Measurements from ENCODE around the gene VLDLR. TPM values are rescaled to one million over a fixed set of nuclear protein-coding genes. Genes with fewer than 3 reads are reported as not detected.

VLDLR gene
- total RNA-seq, 2 donors from 2014 or later: 29.5 to 38.7 TPM

GRCh38 chr9:2610985-2611384 lies 10.6 kb upstream of the VLDLR start:
- peaks cover 42% of the 10 kb centered on the region for H3K4me1 Mint-ChIP-seq
- H3K36me3 Mint-ChIP-seq (ENCODE audit: low read depth): no peaks in the 10 kb centered on the region
- Histone ChIP-seq H3K9me3 (ENCODE audit: control insufficient read depth, low read length) (no peaks in the 10 kb centered on the region), H3K4me1 (ENCODE audit: control insufficient read depth, insufficient read depth, low read length) (peaks cover 6% of the 10 kb centered on the region), H3K9ac (ENCODE audit: extremely low read depth, low read length, poor library complexity, severe bottlenecking) (no peak overlapping the region), H3K27me3 (ENCODE audit: control insufficient read depth, insufficient read depth, low read length, poor library complexity, severe bottlenecking) (no peaks in the 10 kb centered on the region), H3K27ac (ENCODE audit: low read depth, low read length) (no peak overlapping the region), H3K36me3 (ENCODE audit: control insufficient read depth, insufficient read depth, low read length) (no peaks in the 10 kb centered on the region), H3K4me3 (ENCODE audit: low read length) (no peak overlapping the region)
- 60 to 90% methylated on average over 1 to 2 of the region's 2 CpGs for WGBS, 2 experiments (ENCODE audit: insufficient coverage in 1 of 2, insufficient read length in 1 of 2)
- no peak overlapping the region for H3K4me3 Mint-ChIP-seq
- peak overlapping the region; percentile 32 for H3K27ac Mint-ChIP-seq
- TF ChIP-seq CTCF (conservative IDR thresholded peaks at IDR 0.05): no peak
- peak; percentile 56 for DNase-seq
- no peaks in the 10 kb centered on the region for H3K9me3 Mint-ChIP-seq
- H3K27me3 Mint-ChIP-seq (ENCODE audit: insufficient read depth): no peaks in the 10 kb centered on the region

GRCh38 chr9:2611961-2612360 lies 9.6 kb upstream of the VLDLR start:
- Mint-ChIP-seq H3K9me3 (no peaks in the 10 kb centered on the region), H3K4me1 (peaks cover 42% of the 10 kb centered on the region), H3K36me3 (ENCODE audit: low read depth) (no peaks in the 10 kb centered on the region), H3K27ac (no peak overlapping the region), H3K4me3 (no peak overlapping the region), H3K27me3 (ENCODE audit: insufficient read depth) (no peaks in the 10 kb centered on the region)
- no peak for TF ChIP-seq CTCF (conservative IDR thresholded peaks at IDR 0.05)
- Histone ChIP-seq H3K9ac (ENCODE audit: extremely low read depth, low read length, poor library complexity, severe bottlenecking) (no peak overlapping the region), H3K4me1 (ENCODE audit: control insufficient read depth, insufficient read depth, low read length) (peaks cover 6% of the 10 kb centered on the region), H3K27me3 (ENCODE audit: control insufficient read depth, insufficient read depth, low read length, poor library complexity, severe bottlenecking) (no peaks in the 10 kb centered on the region), H3K36me3 (ENCODE audit: control insufficient read depth, insufficient read depth, low read length) (no peaks in the 10 kb centered on the region), H3K9me3 (ENCODE audit: control insufficient read depth, low read length) (no peaks in the 10 kb centered on the region), H3K27ac (ENCODE audit: low read depth, low read length) (no peak overlapping the region), H3K4me3 (ENCODE audit: low read length) (no peak overlapping the region)
- 85% methylated on average over 2 of the region's 2 CpGs; no CpG with 5 or more reads in 1 of the 2 experiments for WGBS, 2 experiments (ENCODE audit: insufficient coverage in 1 of 2, insufficient read length in 1 of 2)
- no peak for DNase-seq

- peak; percentile 72 for DNase-seq
- Histone ChIP-seq H3K27me3 (ENCODE audit: control insufficient read depth, insufficient read depth, low read length, poor library complexity, severe bottlenecking) (no peaks in the 10 kb centered on the region), H3K4me1 (ENCODE audit: control insufficient read depth, insufficient read depth, low read length) (peaks cover 6% of the 10 kb centered on the region), H3K36me3 (ENCODE audit: control insufficient read depth, insufficient read depth, low read length) (no peaks in the 10 kb centered on the region), H3K4me3 (ENCODE audit: low read length) (no peak overlapping the region), H3K9ac (ENCODE audit: extremely low read depth, low read length, poor library complexity, severe bottlenecking) (no peak overlapping the region), H3K9me3 (ENCODE audit: control insufficient read depth, low read length) (no peaks in the 10 kb centered on the region), H3K27ac (ENCODE audit: low read depth, low read length) (no peak overlapping the region)
- H3K4me3 Mint-ChIP-seq: no peak overlapping the region
- H3K4me1 Mint-ChIP-seq: peaks cover 42% of the 10 kb centered on the region
- no peak for TF ChIP-seq CTCF (conservative IDR thresholded peaks at IDR 0.05)
- H3K27ac Mint-ChIP-seq: peak overlapping the region; percentile 22
- peaks cover 4% of the 10 kb centered on the region for H3K36me3 Mint-ChIP-seq (ENCODE audit: low read depth)
- H3K9me3 Mint-ChIP-seq: no peaks in the 10 kb centered on the region
- 45 to 62% methylated on average over 2 to 3 of the region's 3 CpGs for WGBS, 2 experiments (ENCODE audit: insufficient coverage in 1 of 2, insufficient read length in 1 of 2)
- peaks cover 8% of the 10 kb centered on the region for H3K27me3 Mint-ChIP-seq (ENCODE audit: insufficient read depth)
Observed at GRCh38 chr9:2613730-2614271, 7.8 kb upstream of the VLDLR start.
